Psoas muscle (tissue), 8 donors: ENCODE results near the gene KATNB1. TPM values are rescaled to one million over a fixed set of nuclear protein-coding genes. Genes with fewer than 3 reads are reported as not detected.

Experiments used
- ATAC-seq, 4 donors: fragments of 200-7000 bp; cut with Tn5 transposase; one replicate each; pipeline ENCODE4 v1.9.1; 2020; ENCODE audit warnings: moderate library complexity in 3 of 4, mild to moderate bottlenecking in 2 of 4
- DNase-seq, 2 donors: peaks; one replicate each; pipeline ENCODE4 v3.0.0-alpha.2; 2020
- H3K27ac ChIP-seq: fragments of 200-600 bp; one replicate; pipeline ENCODE4 v1.8.0; 2022
- H3K27me3 ChIP-seq, 3 donors: fragments of 200-600 bp in 1 of 3; one replicate each; pipeline versions ENCODE4 v1.6.1 to v1.8.0; 2013 to 2022; ENCODE audit warnings: low read length in 2 of 3, mild to moderate bottlenecking in 2 of 3, moderate library complexity in 1 of 3; ENCODE audit not compliant: insufficient read depth in 3 of 3
- H3K36me3 ChIP-seq, 2 donors: fragments of 200-600 bp in 1 of 2; one replicate each; pipeline versions ENCODE4 v1.6.1 to v1.8.0; 2013 to 2022; ENCODE audit warnings: low read depth in 1 of 2, mild to moderate bottlenecking in 1 of 2, moderate library complexity in 1 of 2; ENCODE audit not compliant: insufficient read depth in 1 of 2
- H3K4me1 ChIP-seq: fragments of 200-600 bp; one replicate; pipeline ENCODE4 v1.8.0; 2022
- H3K4me3 ChIP-seq: fragments of 200-600 bp; one replicate; pipeline ENCODE4 v1.8.0; 2022; ENCODE audit warnings: mild to moderate bottlenecking
- H3K9me3 ChIP-seq: fragments of 200-600 bp; one replicate; pipeline ENCODE4 v1.8.0; 2022
- CTCF ChIP-seq: fragments of 200-600 bp; IDR thresholded peaks from one replicate; pipeline ENCODE4 v1.8.0; 2022; ENCODE audit warnings: antibody characterized with exemption
- WGBS, 3 donors: extraction: QIAGEN DNeasy Blood & Tissue Kit; methylation state at CpG; one replicate each; pipeline versions ENCODE4 v1.1.6 to v1.1.7; 2013; 5-methylcytosine and 5-hydroxymethylcytosine counted together
- intact Hi-C, 2 donors: fragments of 100-400 bp; cut with DNase I; formaldehyde crosslinking; loops; one replicate each; pipeline versions ENCODE4 v1.11.0 to v1.14.2; 2022
- polyA plus RNA-seq, 3 donors: library from polyadenylated mRNA; stranded (reverse); fragments of 200-250 nt; gene quantifications; one replicate each; pipeline ENCODE4 v1.2.3, GENCODE V29; 2013
- total RNA-seq, 4 donors: library from RNA; stranded (reverse); fragmentation: NEBNext Ultra II Directional in 2 of 4; extraction: Animal tissue kit (Norgen Biotek cat#: 25700) in 2 of 4; gene quantifications; one replicate each; pipeline versions ENCODE4 v1.2.1 to v1.2.4, GENCODE V29; 2021 to 2023
- donor health status: healthy with polysubstance abuse.
- donor health status: DM: no; HTN: no; CAD: no; lungs with moderate emphysema.
- donor health status: Bipolar disorder and iron deficiency.
- donor health status: healthy.
- donor health status: DM: yes; HTN: yes; CAD: no.
- donor health status: DM: no; HTN: no; CAD: no.
- donor health status: DM: no; HTN: no; CAD: no.
- donor health status: DM: yes; HTN: yes; CAD: no.

The KATNB1 gene
- total and polyA plus RNA-seq, 7 donors, result 6.3 to 15.6 (median 9.2) TPM

DNA sequence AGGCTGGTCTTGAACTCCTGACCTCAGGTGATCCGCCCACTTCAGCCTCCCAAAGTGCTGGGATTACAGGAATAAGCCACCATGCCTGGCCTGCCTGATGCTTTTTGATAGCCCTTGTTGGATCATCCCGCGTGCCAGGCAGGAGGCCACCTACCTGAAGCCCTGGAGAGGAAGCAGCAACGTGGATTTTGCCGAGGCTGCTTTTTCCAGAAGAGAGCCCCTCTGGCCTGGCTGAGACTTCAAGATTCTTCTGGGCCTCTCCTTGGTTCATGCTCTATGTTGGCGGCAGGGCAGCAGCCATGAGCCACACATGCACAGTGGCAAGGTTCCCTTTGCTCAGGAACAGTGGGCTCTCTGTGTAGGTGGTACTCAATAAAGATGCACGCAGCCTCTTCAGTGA is 11.5 kb downstream of the KATNB1 start:
- intact Hi-C loops, result no loop called here
- Histone ChIP-seq H3K4me1 (no peaks in the 10 kb centered on the region), H3K27ac (no peak overlapping the region), H3K27me3 (no peaks in the 10 kb centered on the region), H3K9me3 (no peaks in the 10 kb centered on the region), H3K36me3 (peaks cover 0 to 29% of the 10 kb centered on the region in 2 donors), H3K4me3 (no peak overlapping the region)
- 91 to 94% (median 94%) methylated on average over 7 of the region's 7 CpGs for WGBS, 3 donors
- DNase-seq (peak in 1 of 2 donors; percentile 23), ATAC-seq (no peak)
- TF ChIP-seq CTCF, result no peak

DNA sequence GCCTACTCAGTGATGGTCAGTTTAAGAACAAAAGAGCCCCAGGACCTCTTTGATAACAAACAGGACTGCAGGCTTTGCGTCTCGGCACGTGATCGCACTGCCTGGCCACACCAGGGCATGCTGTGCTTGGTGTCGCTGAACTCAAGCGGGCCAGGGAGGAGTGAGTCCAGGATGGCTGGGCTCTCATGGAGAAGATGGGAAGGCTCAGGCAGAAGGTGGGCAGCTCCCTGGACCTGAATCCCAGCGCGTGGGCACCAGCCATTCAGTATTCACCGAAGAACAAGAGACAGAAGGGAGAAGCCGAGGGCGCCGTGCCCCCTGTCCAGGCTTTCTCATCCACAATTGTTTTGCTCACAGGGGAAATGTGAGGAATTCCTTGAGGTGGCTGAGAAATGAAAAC is 11.9 kb downstream of the KATNB1 start:
- H3K36me3 ChIP-seq, result peaks cover 0 to 29% of the 10 kb centered on the region in 2 donors
- H3K27ac ChIP-seq, result no peak overlapping the region
- intact Hi-C loops, result no loop called here
- no peak for ATAC-seq
- no peaks in the 10 kb centered on the region for H3K4me1 ChIP-seq
- 95 to 98% (median 96%) methylated on average over 12 of the region's 12 CpGs for WGBS, 3 donors
- TF ChIP-seq CTCF, result no peak
- no peak overlapping the region for H3K4me3 ChIP-seq
- DNase-seq, result peak in 1 of 2 donors; percentile 24
- H3K27me3 ChIP-seq, result no peaks in the 10 kb centered on the region
- no peaks in the 10 kb centered on the region for H3K9me3 ChIP-seq

GRCh38 chr16:57747996-57748395 is 12.4 kb downstream of the KATNB1 start:
- no peaks in the 10 kb centered on the region for H3K27me3 ChIP-seq
- no peaks in the 10 kb centered on the region for H3K9me3 ChIP-seq
- intact Hi-C loops, result no loop called here
- ATAC-seq, result no peak
- peaks cover 0 to 33% of the 10 kb centered on the region in 2 donors for H3K36me3 ChIP-seq
- H3K4me3 ChIP-seq, result no peak overlapping the region
- 90 to 96% (median 95%) methylated on average over 6 of the region's 6 CpGs for WGBS, 3 donors
- no peak overlapping the region for H3K27ac ChIP-seq
- no peaks in the 10 kb centered on the region for H3K4me1 ChIP-seq
- peak in 1 of 2 donors; percentile 28 for DNase-seq
- TF ChIP-seq CTCF, result no peak

GRCh38 chr16:57748596-57748995 is 13.0 kb downstream of the KATNB1 start:
- Histone ChIP-seq H3K4me1 (no peaks in the 10 kb centered on the region), H3K27ac (no peak overlapping the region), H3K27me3 (no peaks in the 10 kb centered on the region), H3K36me3 (peaks cover 0 to 39% of the 10 kb centered on the region in 2 donors), H3K9me3 (no peaks in the 10 kb centered on the region), H3K4me3 (no peak overlapping the region)
- WGBS, 3 donors, result 81 to 85% (median 81%) methylated on average over 11 of the region's 11 CpGs
- DNase-seq (peak in 1 of 2 donors; percentile 11), ATAC-seq (no peak)
- intact Hi-C loops, result no loop called here
- TF ChIP-seq CTCF, result no peak

DNA sequence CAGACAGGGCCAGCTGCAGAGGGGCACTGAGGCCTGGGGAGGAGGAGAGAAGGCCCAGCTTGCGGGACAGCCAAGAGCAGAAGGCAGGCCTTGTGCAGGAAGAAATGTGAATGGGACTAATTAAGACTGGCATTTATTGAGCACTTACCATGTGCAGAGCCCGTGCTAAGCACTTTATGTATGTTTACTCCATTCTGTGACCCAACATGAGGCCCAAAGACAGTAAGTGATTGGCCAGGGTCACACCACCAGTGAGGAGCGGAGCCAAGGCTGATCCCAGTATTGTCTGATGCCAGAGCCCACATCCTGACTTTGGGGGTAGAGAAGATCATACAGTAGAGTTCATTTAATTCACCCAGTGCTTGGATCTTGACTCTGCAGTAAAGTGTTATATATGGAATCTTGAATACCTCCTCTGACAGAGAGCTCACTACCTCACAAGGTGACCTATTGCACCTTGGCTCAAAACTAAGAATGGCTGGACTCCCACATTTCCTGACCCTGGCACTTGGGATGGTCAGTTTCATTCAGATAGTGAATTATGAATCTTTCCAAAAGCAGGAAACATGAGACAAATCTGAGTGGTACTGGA is 13.6 kb downstream of the KATNB1 start:
- H3K4me1 ChIP-seq, result no peaks in the 10 kb centered on the region

More for the DNA sequence above, 13.6 kb downstream of the KATNB1 start:
- intact Hi-C loops, result no loop called here
- Histone ChIP-seq H3K27me3 (no peaks in the 10 kb centered on the region), H3K4me3 (no peak overlapping the region), H3K9me3 (no peaks in the 10 kb centered on the region), H3K36me3 (peaks cover 0 to 40% of the 10 kb centered on the region in 2 donors), H3K27ac (no peak overlapping the region)
- DNase-seq, result peak in 1 of 2 donors; percentile 6
- TF ChIP-seq CTCF, result no peak
- WGBS, 3 donors, result 91 to 97% (median 95%) methylated on average over 3 of the region's 3 CpGs
- no peak for ATAC-seq
